Measurements from ENCODE around the gene ORAI2.
A peak's percentile ranks its signal among the peaks of the same experiment; 100 is the strongest.
"Not testable (repeated sequence)": the region's sequence is repeated elsewhere in the genome, so short reads cannot be mapped to it uniquely, and the experiment has no call there.

The ORAI2 gene

DNA sequence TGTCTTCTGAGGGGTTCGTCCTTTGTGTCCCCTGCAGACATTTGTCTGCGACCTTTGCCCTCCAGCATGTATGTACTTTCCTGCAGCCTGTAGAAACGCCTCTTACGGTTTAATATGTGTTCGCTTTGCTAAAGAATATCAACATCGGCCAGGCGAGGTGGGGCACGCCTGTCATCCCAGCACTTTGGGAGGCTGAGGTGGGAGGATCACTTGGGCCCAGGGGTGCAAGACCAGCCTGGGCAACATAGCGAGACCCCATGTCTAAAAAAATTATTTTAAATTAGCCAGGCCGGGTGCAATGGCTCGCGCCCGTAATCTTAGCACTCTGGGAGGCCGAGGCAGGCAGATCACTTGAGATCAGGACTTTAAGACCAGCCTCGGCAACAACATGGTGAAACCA, 15.8 kb downstream of the ORAI2 start:
- DNase-seq = no peak

DNA sequence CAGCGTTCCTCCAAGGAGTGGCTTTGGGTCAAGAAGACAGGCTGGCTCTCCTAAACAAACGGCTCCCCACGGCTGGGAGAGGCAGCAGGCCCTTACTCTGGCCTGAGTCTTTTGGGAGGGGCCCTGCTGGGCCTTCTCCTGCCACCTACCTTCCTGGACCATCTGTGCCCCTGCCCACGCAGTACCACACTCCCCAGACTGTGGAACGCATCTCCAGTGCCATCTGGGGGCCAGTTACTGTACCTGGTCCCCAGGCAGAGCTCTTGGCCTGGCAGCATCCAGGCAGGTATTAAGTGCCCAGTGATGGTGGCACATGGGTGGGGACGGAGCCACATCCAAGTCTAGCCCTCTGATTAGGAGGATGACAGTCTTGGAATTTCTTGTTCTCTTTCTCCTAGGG, 16.9 kb downstream of the ORAI2 start:
- no peak for DNase-seq

DNA sequence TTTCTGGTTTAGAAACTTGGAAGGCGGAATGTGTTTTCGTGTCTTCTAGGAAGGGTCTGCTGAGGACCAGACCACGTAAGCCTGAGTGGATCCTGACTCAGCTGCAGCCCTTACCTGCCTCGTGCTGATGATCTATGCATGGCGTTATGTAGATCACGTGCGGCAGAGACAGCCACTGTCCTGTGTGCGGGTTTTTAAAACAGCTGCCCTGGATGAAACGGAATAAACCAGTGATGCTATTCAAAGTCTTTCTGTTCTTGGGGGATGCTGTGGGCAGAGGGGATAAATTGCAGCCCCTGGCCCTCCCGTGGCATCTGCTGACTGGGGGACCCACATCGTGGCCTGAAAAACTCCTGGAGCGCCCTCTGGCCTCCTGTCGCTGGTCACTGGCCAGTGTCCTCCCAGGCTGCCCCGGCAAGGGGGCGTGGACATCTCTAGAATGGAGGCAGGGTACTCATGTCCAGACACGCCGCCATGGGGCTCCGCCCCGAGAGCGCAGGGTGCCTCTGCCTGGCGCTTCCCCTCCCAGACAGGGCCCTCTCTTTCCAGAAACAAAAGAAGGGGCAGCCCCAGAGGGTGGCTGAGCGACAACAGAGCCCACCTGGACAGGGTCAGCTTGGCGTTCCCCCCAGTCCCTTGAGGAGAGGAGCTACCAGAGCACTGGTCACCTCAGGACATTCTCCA, 18.1 kb downstream of the ORAI2 start:
- no peak for DNase-seq

DNA sequence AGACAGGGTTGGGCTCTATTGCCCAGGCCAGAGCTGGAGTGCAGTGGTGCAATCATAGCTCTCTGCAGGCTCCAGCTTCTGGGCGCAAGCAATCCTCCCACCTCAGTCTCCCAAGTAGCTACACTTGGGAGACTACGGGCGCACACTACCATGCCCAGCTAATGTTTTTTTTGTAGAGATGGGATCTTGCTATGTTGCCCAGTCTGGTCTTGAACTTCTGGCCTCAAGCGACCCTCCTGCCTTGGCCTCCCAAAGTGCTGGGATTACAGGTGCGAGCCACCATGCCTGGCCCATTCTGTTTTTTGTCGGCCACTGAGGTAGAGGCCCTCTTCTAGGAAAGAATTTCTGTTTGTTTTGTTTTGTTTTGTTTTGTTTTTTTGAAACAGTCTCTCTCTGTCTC, 19.1 kb downstream of the ORAI2 start:
- DNase-seq = no peak

DNA sequence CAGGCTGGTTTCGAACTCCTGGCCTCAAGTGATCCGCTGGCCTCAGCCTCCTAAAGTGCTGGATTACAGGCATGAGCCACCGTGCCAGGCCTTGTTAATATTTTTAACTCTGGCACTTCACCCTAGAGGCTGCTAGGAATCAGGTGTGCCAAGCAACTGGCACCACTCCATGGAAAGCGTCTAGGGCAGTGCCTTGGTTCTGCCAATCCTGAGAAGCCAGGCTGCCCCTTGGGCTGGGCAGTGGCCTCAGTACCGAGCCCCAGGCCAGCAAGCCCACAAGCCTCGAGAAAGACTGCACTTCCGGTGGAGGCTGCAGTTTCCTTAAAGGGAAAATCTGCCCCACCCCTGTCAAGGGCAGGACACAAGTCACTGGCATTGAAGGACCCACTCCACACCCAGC, 19.9 kb downstream of the ORAI2 start:
- DNase-seq = no peak

DNA sequence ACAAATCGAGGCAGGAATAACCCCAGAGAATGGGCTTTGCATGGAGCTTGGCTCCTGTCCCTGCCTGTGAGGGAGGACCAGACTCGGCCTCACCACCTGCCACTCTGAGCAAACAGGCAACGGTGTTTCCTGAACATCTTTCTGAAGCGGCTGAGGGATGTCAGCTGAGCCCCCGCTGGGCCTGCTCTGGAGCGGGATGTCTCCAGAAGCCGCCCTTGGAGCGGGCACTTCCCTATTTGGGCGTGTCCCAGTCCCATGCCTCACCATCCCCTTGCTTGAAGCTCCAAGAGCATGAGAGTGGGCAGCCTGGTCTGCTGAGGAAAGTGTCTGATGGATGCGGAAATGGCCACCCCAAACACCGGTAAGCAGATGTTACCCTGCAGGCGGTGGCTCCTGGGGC, 21.1 kb downstream of the ORAI2 start:
- no peak for DNase-seq

DNA sequence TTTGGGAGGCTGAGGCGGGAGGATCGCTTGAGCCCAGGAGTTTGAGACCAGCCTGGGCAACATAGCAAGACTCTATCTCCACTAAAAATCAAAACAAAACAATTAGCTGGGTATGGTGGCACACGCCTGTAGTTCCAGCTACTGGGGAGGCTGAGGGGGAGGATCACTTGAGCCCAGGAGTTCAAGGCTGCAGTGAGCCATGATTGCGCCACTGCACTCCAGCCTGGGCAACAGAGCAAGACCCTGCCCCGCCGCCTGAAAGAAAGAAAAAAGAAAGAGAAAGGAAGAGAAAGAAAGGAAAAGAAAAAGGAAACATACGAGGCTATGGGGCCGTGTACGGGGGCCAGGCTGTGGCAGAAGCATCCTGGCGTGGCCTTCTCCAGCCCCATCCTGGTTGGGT, 21.6 kb downstream of the ORAI2 start:
- not testable (repeated sequence) for DNase-seq

DNA sequence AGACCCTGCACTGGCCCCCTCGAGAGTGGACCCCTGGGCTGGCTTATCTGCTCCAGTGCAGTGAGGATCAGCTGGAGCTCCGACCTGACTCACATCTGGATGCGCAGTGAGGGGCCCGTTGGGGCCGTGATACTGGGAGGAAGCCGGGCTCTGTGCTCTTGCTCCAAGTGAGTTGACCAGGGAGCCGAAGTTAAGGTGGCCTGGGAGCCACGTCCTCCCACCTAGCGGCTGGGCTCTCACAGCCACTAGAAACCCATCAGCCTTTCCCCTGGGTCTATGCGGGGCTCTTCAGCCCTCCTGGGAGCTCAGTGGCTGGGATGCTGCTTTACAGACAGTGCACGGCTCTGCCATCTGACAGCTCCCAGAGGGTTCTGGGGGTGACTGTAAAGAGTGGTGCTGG, 22.2 kb downstream of the ORAI2 start:
- no peak for DNase-seq

GRCh38 chr7:102456327-102456726, 23.0 kb downstream of the ORAI2 start:
- no peak for DNase-seq

DNA sequence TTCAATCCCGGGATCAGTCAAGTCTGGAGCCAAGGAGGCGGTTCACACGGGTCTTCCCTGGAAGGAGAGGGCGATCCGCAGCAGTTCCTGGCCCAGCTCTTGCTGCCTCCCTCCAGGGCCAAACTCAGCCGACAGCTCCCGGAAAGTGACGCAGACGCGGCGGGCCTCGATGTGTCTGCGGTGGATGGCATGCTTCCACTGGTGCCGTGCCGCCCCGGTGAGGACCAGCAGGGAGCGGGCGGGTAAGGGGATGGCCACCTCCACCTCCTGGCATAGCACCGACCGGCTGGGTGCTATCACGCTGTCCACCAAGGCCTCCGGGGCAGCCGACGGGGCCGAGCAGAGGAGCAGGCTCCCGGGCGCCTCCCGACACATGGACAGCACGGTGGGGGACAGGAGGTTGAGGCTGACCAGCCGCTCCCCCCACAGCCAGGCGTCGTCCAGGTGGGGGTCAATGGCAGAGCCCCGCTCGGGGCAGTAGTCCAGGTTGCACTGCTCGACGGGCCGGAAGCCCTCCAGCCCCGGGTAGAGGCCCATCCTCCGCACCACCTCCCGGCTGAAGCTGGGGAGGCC, 24.1 kb downstream of the ORAI2 start:
- no peak for DNase-seq

DNA sequence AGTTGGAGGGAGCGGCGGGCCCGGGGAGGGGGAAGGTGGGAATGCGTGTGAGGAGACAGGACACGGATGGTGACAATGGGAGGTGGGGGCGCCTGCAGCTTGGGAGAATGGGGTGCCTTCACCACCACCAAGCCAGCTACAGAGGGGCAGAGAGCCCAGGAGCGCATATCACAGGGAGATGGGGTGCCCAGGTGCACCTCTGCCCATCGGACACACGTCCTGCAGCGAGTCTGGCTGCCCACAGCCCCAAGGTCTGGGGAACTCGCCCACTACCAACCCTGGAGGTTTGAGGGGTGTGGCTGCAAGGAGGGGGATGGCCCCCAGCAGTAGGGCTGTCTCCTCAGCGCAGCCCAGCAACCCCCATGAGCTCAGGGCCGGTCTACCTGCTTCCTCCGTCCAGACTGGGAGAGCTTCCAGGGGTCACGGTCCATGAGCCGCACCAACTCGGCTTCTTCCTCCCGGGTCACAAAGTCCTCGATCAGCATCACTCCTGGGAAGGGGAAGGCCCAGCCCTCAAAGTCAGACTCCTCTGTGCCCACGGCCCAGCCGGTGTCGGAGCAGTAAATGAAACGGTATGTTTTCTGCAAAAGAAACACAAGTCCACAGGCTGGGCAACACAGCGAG, 26.0 kb downstream of the ORAI2 start:
- DNase-seq = no peak

DNA sequence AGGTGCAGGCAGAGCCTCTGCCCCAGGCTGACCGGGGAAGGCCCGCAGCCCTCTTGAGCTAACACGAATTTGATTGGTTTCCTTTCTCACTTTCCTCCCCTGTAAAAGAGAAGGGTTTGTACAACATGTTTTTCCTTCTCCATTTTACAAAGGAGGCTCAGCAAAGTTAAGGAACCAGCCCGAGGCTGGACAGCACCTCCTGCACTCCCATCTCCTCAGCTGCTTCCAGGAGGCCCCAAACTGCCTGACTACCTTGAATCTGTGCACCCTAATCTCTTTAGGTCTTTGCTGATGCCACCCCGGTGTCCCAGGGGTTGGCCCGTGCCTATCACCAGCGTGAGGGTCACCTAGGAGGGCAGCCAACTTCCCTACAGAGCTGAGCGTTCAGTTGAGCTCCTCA, 27.1 kb downstream of the ORAI2 start:
- no peak for DNase-seq

DNA sequence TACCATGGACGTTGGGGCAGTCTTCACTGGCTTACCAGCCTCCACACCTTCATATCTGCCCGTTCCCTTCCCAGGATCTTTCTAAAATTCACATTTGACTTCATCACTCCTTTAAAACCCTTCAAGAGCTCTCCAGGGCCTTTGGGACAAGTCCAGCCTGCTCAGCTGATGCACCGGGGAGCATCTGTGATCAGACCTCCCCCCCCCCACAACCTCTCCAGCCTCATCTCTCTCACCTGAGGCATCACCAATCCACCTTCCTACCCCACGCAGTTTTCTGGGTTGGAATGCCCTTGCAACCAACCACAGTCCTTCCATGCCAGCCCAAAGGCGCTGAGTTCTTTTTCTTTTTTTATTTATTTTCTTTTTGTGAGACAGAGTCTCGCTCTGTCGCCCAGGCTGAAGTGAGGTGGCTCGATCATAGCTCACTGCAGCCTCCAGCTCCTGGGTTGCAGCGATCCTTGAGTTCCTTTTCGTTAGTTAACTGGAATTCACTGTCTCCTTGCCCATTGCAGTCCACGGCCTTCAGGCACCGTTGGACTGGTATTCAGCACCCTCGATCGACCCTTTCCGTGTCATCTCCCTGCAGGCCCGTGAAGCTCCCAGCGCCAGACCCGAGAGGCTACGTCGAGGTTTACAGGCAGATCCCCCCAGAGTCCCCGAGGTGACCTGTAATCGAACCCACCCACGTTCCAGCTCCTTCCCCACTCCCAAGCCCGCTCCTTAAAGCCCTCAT, 30.6 kb downstream of the ORAI2 start:
- no peak for DNase-seq

DNA sequence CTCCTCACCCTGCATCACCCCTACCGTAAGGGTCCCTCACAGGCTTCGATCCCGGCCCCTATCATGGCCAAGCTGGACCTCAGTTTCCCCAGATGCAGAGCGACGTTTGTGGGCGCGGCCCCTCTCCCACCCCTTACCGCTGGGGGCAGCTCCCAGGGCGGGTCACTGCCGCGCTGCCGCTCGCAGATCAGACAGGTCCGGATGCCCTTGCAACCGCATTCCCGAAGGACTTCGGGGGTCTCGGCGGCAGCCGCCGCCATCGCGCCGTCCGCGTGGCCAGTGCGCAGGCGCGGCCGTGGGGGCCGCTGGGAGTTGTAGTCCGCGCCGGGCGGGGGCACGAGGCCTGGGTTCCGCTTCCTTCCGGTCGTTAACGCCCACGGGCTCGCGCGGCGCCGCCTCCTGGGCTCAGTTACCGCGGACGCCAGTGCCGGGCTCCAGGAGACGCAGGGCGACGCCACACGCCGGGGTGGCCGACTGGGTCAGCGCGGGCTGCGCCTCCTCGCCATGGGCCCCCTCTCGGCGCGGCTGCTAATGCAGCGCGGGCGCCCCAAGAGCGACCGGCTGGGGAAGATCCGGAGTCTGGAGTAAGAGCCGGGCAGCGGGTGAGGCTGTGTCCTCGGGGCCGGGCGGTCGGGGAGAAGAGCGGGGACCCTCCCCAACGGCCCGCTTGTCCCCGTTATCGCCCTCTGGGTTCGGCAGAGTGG, 31.4 kb downstream of the ORAI2 start, which contains the start of the genes ALKBH4 and LRWD1:
Gene ALKBH4, minus strand, starts transcription at position 287 of the 704 bp plus-strand sequence. Its CDS starts 27 bp downstream, at position 260.
Gene LRWD1, plus strand, starts transcription at position 408 of the 704 bp plus-strand sequence. Its CDS starts 97 bp downstream, at position 505.
- DNase-seq = peak; percentile 94

GRCh38 chr7:102466097-102466496, 32.7 kb downstream of the ORAI2 start:
- DNase-seq = no peak

GRCh38 chr7:102467581-102468477, 34.5 kb downstream of the ORAI2 start:
- DNase-seq = no peak

DNA sequence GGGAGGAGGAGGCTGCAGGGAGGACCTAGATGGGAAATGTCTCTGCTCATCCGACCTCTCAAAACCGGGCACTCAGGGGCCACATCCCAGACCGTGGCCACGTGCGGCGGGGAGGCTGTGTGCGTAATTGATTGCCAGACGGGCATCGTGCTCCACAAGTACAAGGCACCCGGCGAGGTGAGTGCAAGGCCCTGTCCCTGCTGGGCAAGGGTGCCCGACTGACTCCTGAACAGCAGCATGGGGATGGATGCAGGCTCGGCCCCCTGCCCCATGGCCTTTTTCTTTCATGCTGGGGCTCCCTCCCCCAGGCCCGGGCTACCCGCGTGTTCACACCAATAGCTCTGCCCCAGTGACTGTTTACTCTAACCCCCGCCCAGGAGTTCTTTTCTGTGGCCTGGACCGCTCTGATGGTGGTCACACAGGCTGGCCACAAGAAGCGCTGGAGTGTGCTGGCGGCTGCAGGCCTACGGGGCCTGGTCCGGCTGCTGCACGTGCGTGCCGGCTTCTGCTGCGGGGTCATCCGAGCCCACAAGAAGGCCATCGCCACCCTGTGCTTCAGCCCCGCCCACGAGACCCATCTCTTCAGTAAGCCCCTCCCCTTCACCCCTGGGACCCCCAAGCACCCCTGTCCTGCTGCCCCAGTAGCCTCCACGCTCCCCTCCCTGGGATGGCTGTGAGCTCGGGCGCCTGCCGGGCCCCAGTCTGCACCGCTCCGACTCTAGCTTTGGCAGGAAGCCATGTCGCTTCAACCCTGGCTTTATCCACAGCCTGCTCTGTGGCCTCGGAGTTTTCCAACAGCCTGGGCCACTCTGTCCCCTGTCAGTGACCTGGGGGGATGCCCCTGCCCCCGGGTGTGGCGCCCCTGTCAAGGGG, 35.3 kb downstream of the ORAI2 start:
- no peak for DNase-seq

GRCh38 chr7:102469351-102469971, 36.1 kb downstream of the ORAI2 start:
- DNase-seq = no peak

DNA sequence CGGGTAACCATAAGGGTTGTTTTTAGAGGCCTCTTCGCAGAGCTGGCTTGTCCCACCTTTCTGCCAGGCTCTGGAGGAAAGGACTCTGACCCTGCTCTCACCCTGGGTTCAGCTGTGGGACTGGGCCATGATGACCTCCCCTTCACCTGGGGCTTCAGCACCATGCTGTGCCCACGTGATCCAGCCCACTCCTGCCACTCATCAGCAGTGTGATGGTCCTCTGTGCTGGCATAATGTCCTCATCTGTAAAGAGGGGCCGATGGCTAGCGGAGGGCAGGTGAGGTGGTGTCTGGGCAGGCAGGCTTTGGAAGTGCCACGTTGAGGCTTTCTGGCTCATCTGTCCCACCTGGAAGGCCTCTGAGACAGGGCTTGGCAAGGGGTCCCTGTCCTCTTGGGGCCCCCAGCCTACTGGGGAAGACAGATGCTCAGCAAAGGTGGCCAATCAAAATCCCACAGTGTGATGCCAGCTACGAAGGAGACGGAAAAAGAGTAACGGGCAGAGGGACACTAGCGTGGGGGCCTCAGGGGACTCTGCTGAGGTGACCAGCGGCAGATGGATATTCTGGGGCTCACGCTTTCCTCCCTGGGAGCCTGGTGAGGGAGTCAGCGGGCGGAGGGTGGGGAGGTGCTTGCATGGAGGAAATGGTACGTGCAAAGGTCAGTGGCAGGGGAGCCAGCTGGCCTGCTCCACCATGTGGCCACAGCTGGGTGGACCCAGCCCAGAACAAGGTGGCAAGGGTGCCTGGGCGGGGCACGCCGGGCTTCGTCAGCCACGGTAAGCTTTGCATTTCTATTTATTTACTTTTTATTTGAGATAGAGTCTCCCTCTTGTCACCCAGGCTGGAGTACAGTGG, 36.8 kb downstream of the ORAI2 start:
- no peak for DNase-seq

DNA sequence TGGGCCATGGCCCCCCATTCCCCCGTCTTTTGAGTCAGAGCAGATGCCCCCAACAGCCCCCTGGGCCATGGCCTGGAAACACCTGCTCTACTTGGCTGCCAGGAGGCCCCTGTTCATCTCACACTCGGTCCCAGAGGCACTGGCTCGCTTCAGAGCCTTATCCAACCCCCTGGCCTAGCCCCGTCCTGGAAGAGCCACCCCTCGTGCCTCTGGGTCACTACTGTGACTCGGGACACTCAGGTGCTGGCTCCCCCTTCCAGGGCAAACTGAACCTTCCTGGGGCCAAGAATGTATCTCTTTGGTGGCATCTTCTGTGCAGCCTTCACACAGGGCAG, 38.4 kb downstream of the ORAI2 start:
- no peak for DNase-seq

Data from right hindlimb (tissue), 1 donor.